ENCODE data around the gene FOXO4.

DNA sequence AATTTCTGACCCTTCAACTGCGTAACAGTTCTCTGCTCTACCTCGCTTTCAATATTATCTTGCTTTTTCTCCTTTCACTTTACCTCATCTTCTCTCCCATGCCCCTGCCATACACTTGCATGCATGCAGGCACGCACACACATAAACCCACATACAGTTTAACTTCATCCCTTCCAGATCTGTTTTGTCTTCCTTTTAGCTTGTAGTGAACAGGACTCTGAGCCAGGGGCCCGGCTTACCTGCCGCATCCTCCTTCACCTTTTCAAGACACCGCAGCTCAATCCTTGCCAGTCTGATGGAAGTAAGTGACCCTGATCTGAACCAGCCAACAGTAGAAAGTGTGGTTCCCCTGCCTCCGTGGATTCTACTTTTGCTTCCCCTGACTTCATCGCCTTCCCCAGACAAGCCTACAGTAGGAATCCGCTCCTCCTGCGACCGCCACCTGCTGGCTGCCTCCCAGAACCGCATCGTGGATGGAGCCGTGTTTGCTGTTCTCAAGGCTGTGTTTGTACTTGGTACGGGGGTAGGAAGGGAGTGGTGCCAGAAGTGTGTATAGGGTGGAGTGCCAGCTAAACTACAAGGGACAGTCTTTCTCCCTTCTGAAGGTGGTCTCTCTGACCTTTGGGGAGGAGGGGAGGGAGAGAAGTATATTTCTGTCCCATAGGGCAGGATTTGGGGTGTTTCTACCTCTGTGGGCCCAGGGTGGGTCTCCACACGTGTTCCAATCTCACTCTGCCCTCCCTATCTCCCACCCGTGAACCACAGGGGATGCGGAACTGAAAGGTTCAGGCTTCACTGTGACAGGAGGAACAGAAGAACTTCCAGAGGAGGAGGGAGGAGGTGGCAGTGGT lies 33.5 kb downstream of the FOXO4 start:
- no peak for TF ChIP-seq EZH2 (IDR thresholded peaks at IDR 0.05; ENCODE audit: low read depth, unreplicated experiment)
- TF ChIP-seq, protein P1, sequence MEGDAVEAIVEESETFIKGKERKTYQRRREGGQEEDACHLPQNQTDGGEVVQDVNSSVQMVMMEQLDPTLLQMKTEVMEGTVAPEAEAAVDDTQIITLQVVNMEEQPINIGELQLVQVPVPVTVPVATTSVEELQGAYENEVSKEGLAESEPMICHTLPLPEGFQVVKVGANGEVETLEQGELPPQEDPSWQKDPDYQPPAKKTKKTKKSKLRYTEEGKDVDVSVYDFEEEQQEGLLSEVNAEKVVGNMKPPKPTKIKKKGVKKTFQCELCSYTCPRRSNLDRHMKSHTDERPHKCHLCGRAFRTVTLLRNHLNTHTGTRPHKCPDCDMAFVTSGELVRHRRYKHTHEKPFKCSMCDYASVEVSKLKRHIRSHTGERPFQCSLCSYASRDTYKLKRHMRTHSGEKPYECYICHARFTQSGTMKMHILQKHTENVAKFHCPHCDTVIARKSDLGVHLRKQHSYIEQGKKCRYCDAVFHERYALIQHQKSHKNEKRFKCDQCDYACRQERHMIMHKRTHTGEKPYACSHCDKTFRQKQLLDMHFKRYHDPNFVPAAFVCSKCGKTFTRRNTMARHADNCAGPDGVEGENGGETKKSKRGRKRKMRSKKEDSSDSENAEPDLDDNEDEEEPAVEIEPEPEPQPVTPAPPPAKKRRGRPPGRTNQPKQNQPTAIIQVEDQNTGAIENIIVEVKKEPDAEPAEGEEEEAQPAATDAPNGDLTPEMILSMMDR (conservative IDR thresholded peaks at IDR 0.05; ENCODE audit: low read depth in 2 of 2), result peak; percentile 75 to 84

Data from GM23338 (cell line).